Gastroesophageal sphincter (tissue), 3 donors: ENCODE data around the gene ZNF121.

Experiments used
- EP300 ChIP-seq: sonication (generic); formaldehyde crosslinking; IDR thresholded peaks from one replicate; pipeline ENCODE4 v1.6.1; 2017; ENCODE audit warnings: antibody characterized with exemption, mild to moderate bottlenecking
- POLR2A ChIP-seq, 2 donors: fragments of 450-650 bp; IDR thresholded peaks; one replicate each; pipeline ENCODE4 v1.6.1; 2017; ENCODE audit warnings: antibody characterized with exemption in 2 of 2, mild to moderate bottlenecking in 2 of 2, moderate library complexity in 1 of 2
- POLR2AphosphoS5 ChIP-seq: sonication (generic); formaldehyde crosslinking; IDR thresholded peaks from one replicate; pipeline ENCODE4 v1.6.1; 2017; ENCODE audit warnings: antibody characterized with exemption
- TF ChIP-seq, protein P1 (sequence below), 4 experiments: fragments of 200-600 bp in 2 of 4; fragments of 450-650 bp in 2 of 4; sonication (generic) in 1 of 4; IDR thresholded peaks; one replicate each; pipeline ENCODE4 v1.5.1; 2017 to 2019; ENCODE audit warnings: antibody characterized with exemption in 4 of 4, mild to moderate bottlenecking in 2 of 4, moderate library complexity in 2 of 4

DNA sequence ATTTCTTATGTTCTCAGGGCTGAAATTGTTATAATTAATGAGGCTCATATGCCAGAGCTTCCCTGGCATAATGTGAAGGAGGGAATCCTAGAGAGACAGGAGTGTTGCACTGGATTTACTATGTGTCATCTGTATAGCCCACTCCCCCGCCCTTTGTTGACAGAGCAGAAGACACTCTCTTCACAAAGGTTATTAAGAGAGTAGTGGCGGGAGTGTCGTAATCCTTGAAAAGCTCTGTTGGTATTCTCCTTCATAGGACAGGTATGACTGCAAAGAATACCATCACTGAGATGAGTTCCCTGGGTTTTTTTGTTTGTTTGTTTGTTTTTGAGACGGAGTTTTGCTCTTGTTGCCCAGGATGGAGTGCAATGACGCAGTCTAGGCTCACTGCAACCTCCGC lies 14.0 kb downstream of the ZNF121 start:
- TF ChIP-seq, protein P1, sequence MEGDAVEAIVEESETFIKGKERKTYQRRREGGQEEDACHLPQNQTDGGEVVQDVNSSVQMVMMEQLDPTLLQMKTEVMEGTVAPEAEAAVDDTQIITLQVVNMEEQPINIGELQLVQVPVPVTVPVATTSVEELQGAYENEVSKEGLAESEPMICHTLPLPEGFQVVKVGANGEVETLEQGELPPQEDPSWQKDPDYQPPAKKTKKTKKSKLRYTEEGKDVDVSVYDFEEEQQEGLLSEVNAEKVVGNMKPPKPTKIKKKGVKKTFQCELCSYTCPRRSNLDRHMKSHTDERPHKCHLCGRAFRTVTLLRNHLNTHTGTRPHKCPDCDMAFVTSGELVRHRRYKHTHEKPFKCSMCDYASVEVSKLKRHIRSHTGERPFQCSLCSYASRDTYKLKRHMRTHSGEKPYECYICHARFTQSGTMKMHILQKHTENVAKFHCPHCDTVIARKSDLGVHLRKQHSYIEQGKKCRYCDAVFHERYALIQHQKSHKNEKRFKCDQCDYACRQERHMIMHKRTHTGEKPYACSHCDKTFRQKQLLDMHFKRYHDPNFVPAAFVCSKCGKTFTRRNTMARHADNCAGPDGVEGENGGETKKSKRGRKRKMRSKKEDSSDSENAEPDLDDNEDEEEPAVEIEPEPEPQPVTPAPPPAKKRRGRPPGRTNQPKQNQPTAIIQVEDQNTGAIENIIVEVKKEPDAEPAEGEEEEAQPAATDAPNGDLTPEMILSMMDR (IDR thresholded peaks at IDR 0.05), result no peak
- no peak for TF ChIP-seq POLR2A (IDR thresholded peaks at IDR 0.05)
- TF ChIP-seq POLR2AphosphoS5, result no peak
- no peak for TF ChIP-seq EP300
